B cell (primary cell): ENCODE results near the gene THAP9. TPM values are rescaled to one million over a fixed set of nuclear protein-coding genes. Genes with fewer than 3 reads are reported as not detected.

Experiments used
- ATAC-seq: fragments of 200-7000 bp; cut with Tn5 transposase; one replicate; pipeline ENCODE4 v1.10.0; 2021; ENCODE audit warnings: low read depth, mild to moderate bottlenecking, moderate number of reproducible peaks, moderate library complexity
- CTCF ChIA-PET: fragments of 350-600 bp; sonication (Branson Sonifier 250); formaldehyde crosslinking; loops from one replicate; lab custom pipeline; 2021; ENCODE audit warnings: antibody characterized with exemption, inconsistent platforms; lab: Charles Lee
- POLR2A ChIA-PET: fragments of 350-600 bp; sonication (Branson Sonifier 250); formaldehyde crosslinking; loops from one replicate; lab custom pipeline; 2021; ENCODE audit warnings: antibody characterized with exemption; lab: Charles Lee
- DNase-seq: peaks from one replicate; pipeline ENCODE4 v3.0.0; 2013
- H2AFZ ChIP-seq: 2 replicates; pipeline ENCODE4 v1.6.1; 2012; ENCODE audit warnings: mild to moderate bottlenecking, low read depth, low read length; ENCODE audit not compliant: insufficient read depth, poor library complexity, severe bottlenecking
- H3K27ac ChIP-seq, 2 donors: 1 replicate in 1 of 2; 2 replicates in 1 of 2; pipeline ENCODE4 v1.5.1; 2012 to 2013; ENCODE audit warnings: low read length in 2 of 2, mild to moderate bottlenecking in 2 of 2, moderate library complexity in 1 of 2
- H3K27me3 ChIP-seq, 4 experiments: fragments of 200-600 bp in 1 of 4; sonication (generic) in 1 of 4; replicated peaks in 1 of 4; 1 replicate in 2 of 4; 2 replicates in 2 of 4; pipeline versions ENCODE4 v1.6.1 to v1.7.0; 2013 to 2016; ENCODE audit warnings: low read length in 3 of 4, mild to moderate bottlenecking in 2 of 4, mixed read lengths in 1 of 4, moderate library complexity in 1 of 4; ENCODE audit not compliant: insufficient read depth in 4 of 4, control insufficient read depth in 3 of 4; ENCODE audit errors: control extremely low read depth in 1 of 4
- H3K36me3 ChIP-seq, 2 experiments: replicated peaks in 1 of 2; 1 replicate in 1 of 2; 2 replicates in 1 of 2; pipeline versions ENCODE4 v1.6.1 to v1.7.1; 2013; ENCODE audit warnings: low read length in 1 of 2; ENCODE audit not compliant: insufficient read depth in 2 of 2, control insufficient read depth in 1 of 2; ENCODE audit errors: control extremely low read depth in 1 of 2, extremely low read depth in 1 of 2
- H3K4me1 ChIP-seq, 2 donors: fragments of 200-600 bp in 1 of 2; sonication (generic) in 1 of 2; 1 replicate in 1 of 2; 2 replicates in 1 of 2; pipeline versions ENCODE4 v1.5.1 to v1.6.1; 2013 to 2017; ENCODE audit warnings: low read length in 2 of 2; ENCODE audit not compliant: control insufficient read depth in 2 of 2, insufficient read depth in 2 of 2
- H3K4me2 ChIP-seq: replicated peaks from 2 replicates; pipeline ENCODE3; 2012; ENCODE audit warnings: mild to moderate bottlenecking, low read depth, low read length; ENCODE audit not compliant: poor library complexity, severe bottlenecking
- H3K4me3 ChIP-seq, 5 experiments: fragments of 200-600 bp in 1 of 5; sonication (generic) in 1 of 5; 1 replicate in 3 of 5; 2 replicates in 2 of 5; pipeline versions ENCODE4 v1.5.1 to v1.7.0; 2011 to 2016; ENCODE audit warnings: low read length in 4 of 5, mild to moderate bottlenecking in 4 of 5, low read depth in 2 of 5, control low read depth in 1 of 5, moderate library complexity in 1 of 5; ENCODE audit not compliant: insufficient read depth in 1 of 5; ENCODE audit errors: control extremely low read depth in 1 of 5, extremely low read depth in 1 of 5
- H3K79me2 ChIP-seq: fragments of 200-600 bp; sonication (generic); one replicate; pipeline ENCODE4 v1.6.0; 2016; ENCODE audit warnings: low read length; ENCODE audit not compliant: control insufficient read depth, insufficient read depth
- H3K9ac ChIP-seq: fragments of 200-600 bp; sonication (generic); 2 replicates; pipeline ENCODE4 v1.6.1; 2017; ENCODE audit warnings: mild to moderate bottlenecking, low read length, moderate library complexity
- H3K9me3 ChIP-seq, 3 donors: one replicate each; pipeline versions ENCODE4 v1.6.1 to v1.7.1; 2013; ENCODE audit warnings: low read length in 2 of 3; ENCODE audit not compliant: control insufficient read depth in 2 of 3, insufficient read depth in 1 of 3; ENCODE audit errors: control extremely low read depth in 1 of 3
- H4K20me1 ChIP-seq: 2 replicates; pipeline ENCODE4 v1.6.0; 2012; ENCODE audit warnings: mild to moderate bottlenecking, low read length; ENCODE audit not compliant: insufficient read depth, control insufficient read depth, poor library complexity, severe bottlenecking
- H3K27ac Mint-ChIP-seq: one replicate; pipeline ENCODE4 v1.8.0; 2021; ENCODE audit warnings: mixed read lengths
- H3K27me3 Mint-ChIP-seq: one replicate; pipeline ENCODE4 v1.8.0; 2021; ENCODE audit warnings: mixed read lengths
- H3K4me1 Mint-ChIP-seq: one replicate; pipeline ENCODE4 v1.8.0; 2021; ENCODE audit warnings: mixed read lengths
- H3K4me3 Mint-ChIP-seq: one replicate; pipeline ENCODE4 v1.8.0; 2021; ENCODE audit warnings: mixed read lengths
- H3K9me3 Mint-ChIP-seq: one replicate; pipeline ENCODE4 v1.8.0; 2022; ENCODE audit warnings: mixed read lengths; ENCODE audit not compliant: insufficient read depth
- EZH2 ChIP-seq: IDR thresholded peaks from 2 replicates; pipeline ENCODE4 v1.6.1; 2012; ENCODE audit warnings: borderline replicate concordance, low read depth, mild to moderate bottlenecking, moderate library complexity, low read length; ENCODE audit not compliant: insufficient read depth, poor library complexity, severe bottlenecking
- WGBS: methylation state at CpG from one replicate; pipeline ENCODE4 v1.1.5; 2013; ENCODE audit warnings: missing lambda C conversion rate; ENCODE audit not compliant: insufficient coverage; 5-methylcytosine and 5-hydroxymethylcytosine counted together
- intact Hi-C: fragments of 100-400 bp; cut with micrococcal nuclease; formaldehyde crosslinking; loops from one replicate; pipeline ENCODE4 v1.10.0; 2022
- polyA plus RNA-seq: library from polyadenylated mRNA; depleted of rRNA; stranded (reverse); fragments of >200 nt; gene quantifications from 2 replicates; pipeline ENCODE4 v1.2.3, GENCODE V29; 2012
- total RNA-seq, 2 donors: library from RNA; stranded (reverse); fragments of 120-200 nt in 1 of 2; gene quantifications; 1 replicate in 1 of 2; 2 replicates in 1 of 2; pipeline versions ENCODE4 v1.2.3 to v1.2.4, GENCODE V29; 2013 to 2022
- TF ChIP-seq, protein P1 (sequence below): fragments of 200-600 bp; IDR thresholded peaks from one replicate; pipeline ENCODE4 v1.8.0; 2022; ENCODE audit warnings: antibody characterized with exemption, mild to moderate bottlenecking

THAP9 gene
- total and polyA plus RNA-seq, 2 donors (not counting 1 experiment from before 2014, with no cell fraction given): 2.0 to 6.8 TPM

DNA sequence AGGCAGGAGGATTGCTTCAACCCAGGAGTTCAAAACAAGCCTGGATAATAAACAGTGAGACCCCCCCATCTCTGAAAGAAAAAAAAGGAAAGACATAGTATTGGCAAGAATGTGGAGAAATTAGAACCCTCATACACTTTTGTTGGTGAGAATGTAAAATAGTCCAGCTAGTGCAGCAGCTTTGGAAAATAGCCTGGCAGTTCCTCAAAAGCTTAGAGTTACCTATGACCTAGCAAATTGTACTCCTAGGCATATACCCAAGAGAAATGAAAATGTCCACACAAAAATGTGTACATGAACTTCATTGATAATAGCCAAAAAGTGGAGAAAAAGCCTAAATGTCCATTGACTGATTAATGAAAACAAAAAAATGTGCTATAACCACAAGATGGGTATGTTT, 21.3 kb downstream of the THAP9 start:
- ChIA-PET POLR2A (no interaction called here), CTCF (interaction anchor here (0.8 to 1.2 kb wide), 2 partner anchors 19 to 75 kb away, joined by 3 read pairs; no protein-coding TSS in a partner anchor)
- Histone ChIP-seq H3K4me2 (no peak overlapping the region), H3K4me3 (no peak overlapping the region), H3K9me3 (no peaks in the 10 kb centered on the region), H3K27me3 (no peaks in the 10 kb centered on the region), H3K9ac (no peak overlapping the region), H3K4me1 (no peaks in the 10 kb centered on the region), H3K79me2 (no peaks in the 10 kb centered on the region), H2AFZ (no peak overlapping the region), H3K27ac (no peak overlapping the region), H3K36me3 (peaks cover 0 to 5% of the 10 kb centered on the region in 2 experiments), H4K20me1 (no peaks in the 10 kb centered on the region)
- no peaks in the 10 kb centered on the region for H3K27me3 Mint-ChIP-seq
- H3K9me3 Mint-ChIP-seq: no peaks in the 10 kb centered on the region
- DNase-seq: no peak
- intact Hi-C loops: no loop called here
- no peak overlapping the region for H3K27ac Mint-ChIP-seq
- H3K4me3 Mint-ChIP-seq: no peak overlapping the region
- H3K4me1 Mint-ChIP-seq: no peaks in the 10 kb centered on the region
- TF ChIP-seq EZH2: no peak
- TF ChIP-seq, protein P1, sequence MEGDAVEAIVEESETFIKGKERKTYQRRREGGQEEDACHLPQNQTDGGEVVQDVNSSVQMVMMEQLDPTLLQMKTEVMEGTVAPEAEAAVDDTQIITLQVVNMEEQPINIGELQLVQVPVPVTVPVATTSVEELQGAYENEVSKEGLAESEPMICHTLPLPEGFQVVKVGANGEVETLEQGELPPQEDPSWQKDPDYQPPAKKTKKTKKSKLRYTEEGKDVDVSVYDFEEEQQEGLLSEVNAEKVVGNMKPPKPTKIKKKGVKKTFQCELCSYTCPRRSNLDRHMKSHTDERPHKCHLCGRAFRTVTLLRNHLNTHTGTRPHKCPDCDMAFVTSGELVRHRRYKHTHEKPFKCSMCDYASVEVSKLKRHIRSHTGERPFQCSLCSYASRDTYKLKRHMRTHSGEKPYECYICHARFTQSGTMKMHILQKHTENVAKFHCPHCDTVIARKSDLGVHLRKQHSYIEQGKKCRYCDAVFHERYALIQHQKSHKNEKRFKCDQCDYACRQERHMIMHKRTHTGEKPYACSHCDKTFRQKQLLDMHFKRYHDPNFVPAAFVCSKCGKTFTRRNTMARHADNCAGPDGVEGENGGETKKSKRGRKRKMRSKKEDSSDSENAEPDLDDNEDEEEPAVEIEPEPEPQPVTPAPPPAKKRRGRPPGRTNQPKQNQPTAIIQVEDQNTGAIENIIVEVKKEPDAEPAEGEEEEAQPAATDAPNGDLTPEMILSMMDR: no peak
- no peak for ATAC-seq

DNA sequence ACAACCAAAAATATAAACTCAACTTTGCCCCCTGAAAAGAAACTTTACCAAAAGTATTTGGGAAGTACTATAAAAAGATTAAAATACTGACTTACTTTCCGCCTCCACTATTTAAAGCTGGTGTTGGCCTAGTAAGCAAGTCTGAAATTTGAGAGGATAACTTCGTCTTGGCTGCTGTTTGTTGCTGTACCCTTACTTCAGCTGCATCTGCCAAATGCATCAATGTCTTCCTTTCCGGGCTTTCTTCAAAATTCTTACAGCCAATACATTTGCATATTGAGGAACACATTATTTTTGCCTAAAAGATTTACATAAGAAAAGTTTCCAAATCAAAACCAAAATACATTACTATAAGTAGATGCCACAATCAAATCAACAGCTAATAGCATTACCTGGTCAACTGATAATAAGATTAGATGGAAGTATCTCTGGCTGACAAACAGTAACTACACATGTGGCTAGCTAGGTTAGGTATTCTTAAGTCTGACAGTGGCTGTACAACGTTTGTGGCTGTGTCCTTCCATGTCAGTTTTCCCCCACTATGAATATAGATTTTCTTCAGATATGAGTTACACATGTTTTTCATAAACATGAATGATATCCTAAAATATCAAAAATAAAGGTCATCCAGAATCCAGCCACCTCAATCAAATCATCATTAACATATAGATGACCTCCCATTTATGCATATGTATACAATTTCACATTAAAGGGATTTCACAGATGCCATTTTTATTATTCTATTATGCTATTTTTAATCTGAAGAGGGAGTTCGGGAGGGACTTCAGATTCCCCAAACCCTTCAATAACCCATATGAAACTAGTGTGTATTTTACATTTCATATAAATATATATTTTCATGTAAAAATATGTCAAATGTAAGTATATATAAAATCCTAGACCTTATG, 30.6 kb downstream of the THAP9 start:
- Histone ChIP-seq H3K79me2 (no peaks in the 10 kb centered on the region), H3K4me3 (no peak overlapping the region), H3K9ac (no peak overlapping the region), H3K9me3 (no peaks in the 10 kb centered on the region), H3K4me2 (no peak overlapping the region), H3K36me3 (peaks cover 16 to 27% of the 10 kb centered on the region in 2 experiments), H2AFZ (no peak overlapping the region), H3K27ac (no peak overlapping the region), H4K20me1 (no peaks in the 10 kb centered on the region), H3K27me3 (no peaks in the 10 kb centered on the region), H3K4me1 (no peaks in the 10 kb centered on the region)
- CTCF ChIA-PET: no interaction called here
- ATAC-seq: no peak
- POLR2A ChIA-PET: no interaction called here
- Mint-ChIP-seq H3K4me1 (peaks cover 7% of the 10 kb centered on the region), H3K4me3 (no peak overlapping the region), H3K27ac (no peak overlapping the region), H3K9me3 (no peaks in the 10 kb centered on the region), H3K27me3 (no peaks in the 10 kb centered on the region)
- intact Hi-C loops: no loop called here
- no peak for DNase-seq
- 100% methylated on average over 1 of the region's 5 CpGs for WGBS
- no peak for TF ChIP-seq EZH2
- TF ChIP-seq, protein P1: no peak
